ENCODE results near the gene OR4D2.
A peak's percentile ranks its signal among the peaks of the same experiment; 100 is the strongest.

OR4D2 gene

GRCh38 chr17:58208344-58208743 lies 41.6 kb downstream of the OR4D2 start:
- no peak for TF ChIP-seq MAX (IDR thresholded peaks at IDR 0.05)
- no peak for TF ChIP-seq ZBTB7A (IDR thresholded peaks at IDR 0.05; ENCODE audit: low read depth)
- TF ChIP-seq FOXM1 (IDR thresholded peaks at IDR 0.05; ENCODE audit: borderline replicate concordance, low read depth), result no peak
- TF ChIP-seq CREB1 (IDR thresholded peaks at IDR 0.05; ENCODE audit: low read depth), result no peak
- no peak for TF ChIP-seq CEBPB (IDR thresholded peaks at IDR 0.05)
- no peak for TF ChIP-seq USF1 (IDR thresholded peaks at IDR 0.05)
- TF ChIP-seq TAF1 (IDR thresholded peaks at IDR 0.05; ENCODE audit: low read depth), result no peak
- no peak for TF ChIP-seq NFIC (IDR thresholded peaks at IDR 0.05)

- TF ChIP-seq ZBTB7A (IDR thresholded peaks at IDR 0.05; ENCODE audit: low read depth), result no peak
- no peak for TF ChIP-seq CEBPB (IDR thresholded peaks at IDR 0.05)
- no peak for TF ChIP-seq RAD21 (IDR thresholded peaks at IDR 0.05; ENCODE audit: low read depth)
- TF ChIP-seq EP300 (IDR thresholded peaks at IDR 0.05; ENCODE audit: borderline replicate concordance), result no peak
Observed at GRCh38 chr17:58210922-58211321, 44.1 kb downstream of the OR4D2 start.

GRCh38 chr17:58215685-58216084 lies 48.9 kb downstream of the OR4D2 start:
- no peak for TF ChIP-seq CREB1 (IDR thresholded peaks at IDR 0.05; ENCODE audit: low read depth)
- no peak for TF ChIP-seq TEAD4 (IDR thresholded peaks at IDR 0.05)
- no peak for TF ChIP-seq REST (IDR thresholded peaks at IDR 0.05; ENCODE audit: low read depth)
- no peak for TF ChIP-seq TCF12 (IDR thresholded peaks at IDR 0.05; ENCODE audit: low read depth)
- no peak for TF ChIP-seq YY1 (IDR thresholded peaks at IDR 0.05; ENCODE audit: low read depth)
- no peak for TF ChIP-seq RAD21 (IDR thresholded peaks at IDR 0.05; ENCODE audit: low read depth)
- no peak for TF ChIP-seq EP300 (IDR thresholded peaks at IDR 0.05; ENCODE audit: borderline replicate concordance)
- no peak for TF ChIP-seq MAX (IDR thresholded peaks at IDR 0.05)
- no peak for TF ChIP-seq CEBPB (IDR thresholded peaks at IDR 0.05)
- no peak for TF ChIP-seq NFIC (IDR thresholded peaks at IDR 0.05)
- TF ChIP-seq ZBTB7A (IDR thresholded peaks at IDR 0.05; ENCODE audit: low read depth), result no peak
- no peak for TF ChIP-seq EGR1 (IDR thresholded peaks at IDR 0.05)
- no peak for TF ChIP-seq FOXM1 (IDR thresholded peaks at IDR 0.05; ENCODE audit: borderline replicate concordance, low read depth)
- TF ChIP-seq TAF1 (IDR thresholded peaks at IDR 0.05; ENCODE audit: low read depth), result no peak
- no peak for TF ChIP-seq USF1 (IDR thresholded peaks at IDR 0.05)

- TF ChIP-seq ZBTB7A (IDR thresholded peaks at IDR 0.05; ENCODE audit: low read depth) (no peak), RAD21 (IDR thresholded peaks at IDR 0.05; ENCODE audit: low read depth) (no peak), CEBPB (IDR thresholded peaks at IDR 0.05) (no peak), USF1 (IDR thresholded peaks at IDR 0.05) (no peak), NFIC (IDR thresholded peaks at IDR 0.05) (no peak), YY1 (IDR thresholded peaks at IDR 0.05; ENCODE audit: low read depth) (no peak), MAX (IDR thresholded peaks at IDR 0.05) (no peak), TEAD4 (IDR thresholded peaks at IDR 0.05) (no peak), CREB1 (IDR thresholded peaks at IDR 0.05; ENCODE audit: low read depth) (no peak), TAF1 (IDR thresholded peaks at IDR 0.05; ENCODE audit: low read depth) (no peak), REST (IDR thresholded peaks at IDR 0.05; ENCODE audit: low read depth) (no peak), EP300 (IDR thresholded peaks at IDR 0.05; ENCODE audit: borderline replicate concordance) (no peak), FOXM1 (IDR thresholded peaks at IDR 0.05; ENCODE audit: borderline replicate concordance, low read depth) (no peak), TCF12 (IDR thresholded peaks at IDR 0.05; ENCODE audit: low read depth) (no peak), EGR1 (IDR thresholded peaks at IDR 0.05) (no peak)
Observed at GRCh38 chr17:58217766-58218165, 51.0 kb downstream of the OR4D2 start.

GRCh38 chr17:58219007-58219788 lies 52.4 kb downstream of the OR4D2 start, which contains the start of gene MKS1:
TSS of gene MKS1 (minus strand) at chr17:58219255. CDS start at chr17:58219230, 25 bp downstream.
- TF ChIP-seq TAF1 (IDR thresholded peaks at IDR 0.05; ENCODE audit: low read depth) (peak; percentile 93), EP300 (IDR thresholded peaks at IDR 0.05; ENCODE audit: borderline replicate concordance) (no peak), ZBTB7A (IDR thresholded peaks at IDR 0.05; ENCODE audit: low read depth) (no peak), CREB1 (IDR thresholded peaks at IDR 0.05; ENCODE audit: low read depth) (peak; percentile 73), MAX (IDR thresholded peaks at IDR 0.05) (peak; percentile 74), RAD21 (IDR thresholded peaks at IDR 0.05; ENCODE audit: low read depth) (no peak), TEAD4 (IDR thresholded peaks at IDR 0.05) (no peak), YY1 (IDR thresholded peaks at IDR 0.05; ENCODE audit: low read depth) (peak; percentile 95), NFIC (IDR thresholded peaks at IDR 0.05) (no peak), EGR1 (IDR thresholded peaks at IDR 0.05) (no peak; the same call in 1 of the 2 replicates)

Data from Ishikawa (cell line).